ENCODE data around the gene HAUS2.

GRCh38 chr15:42576040-42576594 lies 27.5 kb downstream of the HAUS2 start:
- no peak for TF ChIP-seq CTCF (IDR thresholded peaks at IDR 0.05 in 2 of 3, conservative IDR thresholded peaks at IDR 0.05 in 1 of 3; ENCODE audit: control insufficient read depth in 2 of 3, extremely low read depth in 1 of 3, insufficient read depth in 1 of 3, low read depth in 3 of 3, low read length in 3 of 3)
- no peak for TF ChIP-seq SIX5 (IDR thresholded peaks at IDR 0.05; ENCODE audit: low read depth, low read length, severe bottlenecking)
- TF ChIP-seq ZBTB11 (CRISPR knock-in tag; IDR thresholded peaks at IDR 0.05), result no peak
- no peak for TF ChIP-seq ATF2 (IDR thresholded peaks at IDR 0.05; ENCODE audit: low read length)
- no peak for TF ChIP-seq POLR2AphosphoS2 (IDR thresholded peaks at IDR 0.05; ENCODE audit: low read depth, low read length)
- TF ChIP-seq CEBPB (IDR thresholded peaks at IDR 0.05; ENCODE audit: borderline replicate concordance in 1 of 2, low read depth in 2 of 2, low read length in 2 of 2), result no peak
- TF ChIP-seq EP300 (IDR thresholded peaks at IDR 0.05; ENCODE audit: borderline replicate concordance in 1 of 2, control insufficient read depth in 1 of 2, low read depth in 2 of 2, low read length in 2 of 2), result no peak
- no peak for TF ChIP-seq E2F4 (IDR thresholded peaks at IDR 0.05; ENCODE audit: low read depth, low read length)
- TF ChIP-seq POLR2A (IDR thresholded peaks at IDR 0.05; ENCODE audit: low read depth, low read length), result no peak
